ENCODE measurements around the gene NDFIP2. TPM values are rescaled to one million over a fixed set of nuclear protein-coding genes. Genes with fewer than 3 reads are reported as not detected.
A peak's percentile ranks its signal among the peaks of the same experiment; 100 is the strongest.

Gene NDFIP2
- total RNA-seq, 1 donor from 2014 or later = 30.4 TPM

DNA sequence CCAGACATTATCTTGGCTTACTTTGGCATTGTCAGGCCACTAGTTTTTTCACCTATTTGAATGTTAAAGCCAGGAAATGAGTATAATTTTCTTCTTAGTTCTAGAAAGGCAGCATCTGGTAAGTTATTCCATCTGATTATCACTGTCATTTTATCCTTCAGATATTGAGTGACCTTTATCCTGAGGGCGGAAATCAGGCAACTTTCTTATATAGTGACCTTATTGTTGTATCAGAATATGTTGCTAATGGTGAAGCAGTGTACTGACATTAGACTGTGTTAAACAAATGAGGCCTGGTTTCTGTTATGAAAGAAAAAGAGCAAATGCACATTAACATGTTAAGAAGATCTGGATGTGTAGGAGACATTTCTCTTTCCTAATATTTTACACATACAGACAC, 5.4 kb upstream of the NDFIP2 start:
- H3K4me1 Mint-ChIP-seq (ENCODE audit: unreplicated experiment) = no peaks in the 10 kb centered on the region
- no peak overlapping the region for H3K27ac Mint-ChIP-seq (ENCODE audit: unreplicated experiment)
- no peaks in the 10 kb centered on the region for H3K9me3 Mint-ChIP-seq (ENCODE audit: unreplicated experiment)
- H3K4me3 Mint-ChIP-seq (ENCODE audit: unreplicated experiment) = no peak overlapping the region
- no peak for DNase-seq (ENCODE audit: low spot score)
- H3K36me3 Mint-ChIP-seq (ENCODE audit: low read depth, unreplicated experiment) = no peaks in the 10 kb centered on the region
- TF ChIP-seq, protein P1, sequence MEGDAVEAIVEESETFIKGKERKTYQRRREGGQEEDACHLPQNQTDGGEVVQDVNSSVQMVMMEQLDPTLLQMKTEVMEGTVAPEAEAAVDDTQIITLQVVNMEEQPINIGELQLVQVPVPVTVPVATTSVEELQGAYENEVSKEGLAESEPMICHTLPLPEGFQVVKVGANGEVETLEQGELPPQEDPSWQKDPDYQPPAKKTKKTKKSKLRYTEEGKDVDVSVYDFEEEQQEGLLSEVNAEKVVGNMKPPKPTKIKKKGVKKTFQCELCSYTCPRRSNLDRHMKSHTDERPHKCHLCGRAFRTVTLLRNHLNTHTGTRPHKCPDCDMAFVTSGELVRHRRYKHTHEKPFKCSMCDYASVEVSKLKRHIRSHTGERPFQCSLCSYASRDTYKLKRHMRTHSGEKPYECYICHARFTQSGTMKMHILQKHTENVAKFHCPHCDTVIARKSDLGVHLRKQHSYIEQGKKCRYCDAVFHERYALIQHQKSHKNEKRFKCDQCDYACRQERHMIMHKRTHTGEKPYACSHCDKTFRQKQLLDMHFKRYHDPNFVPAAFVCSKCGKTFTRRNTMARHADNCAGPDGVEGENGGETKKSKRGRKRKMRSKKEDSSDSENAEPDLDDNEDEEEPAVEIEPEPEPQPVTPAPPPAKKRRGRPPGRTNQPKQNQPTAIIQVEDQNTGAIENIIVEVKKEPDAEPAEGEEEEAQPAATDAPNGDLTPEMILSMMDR (IDR thresholded peaks at IDR 0.05; ENCODE audit: unreplicated experiment) = no peak
- H3K27me3 Mint-ChIP-seq (ENCODE audit: unreplicated experiment) = peaks cover 3% of the 10 kb centered on the region

DNA sequence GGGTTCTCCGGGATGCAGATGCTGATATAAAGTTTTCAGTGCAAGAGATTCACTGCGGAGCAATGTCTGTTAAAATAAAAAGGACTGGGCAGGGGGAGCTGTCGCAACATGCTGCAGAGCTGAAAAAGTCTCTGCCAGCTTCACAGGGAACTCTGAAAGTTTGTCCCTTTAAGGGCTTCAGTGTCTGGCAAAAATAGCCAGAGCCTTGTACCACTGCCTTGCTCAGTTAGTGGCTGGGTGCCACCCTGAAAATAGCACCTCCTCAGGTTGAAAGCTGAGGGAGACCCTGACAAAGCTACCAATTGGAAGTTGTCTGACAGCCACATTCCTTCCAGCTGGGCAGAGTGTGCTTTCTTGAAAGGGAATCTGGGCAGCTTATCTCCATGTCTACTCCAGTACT, 3.0 kb upstream of the NDFIP2 start:
- peaks cover 4% of the 10 kb centered on the region for H3K36me3 Mint-ChIP-seq (ENCODE audit: low read depth, unreplicated experiment)
- H3K9me3 Mint-ChIP-seq (ENCODE audit: unreplicated experiment) = no peaks in the 10 kb centered on the region
- DNase-seq (ENCODE audit: low spot score) = no peak
- peaks cover 9% of the 10 kb centered on the region for H3K4me1 Mint-ChIP-seq (ENCODE audit: unreplicated experiment)
- H3K27me3 Mint-ChIP-seq (ENCODE audit: unreplicated experiment) = peaks cover 10% of the 10 kb centered on the region
- H3K27ac Mint-ChIP-seq (ENCODE audit: unreplicated experiment) = no peak overlapping the region
- H3K4me3 Mint-ChIP-seq (ENCODE audit: unreplicated experiment) = no peak overlapping the region
- TF ChIP-seq, protein P1 (IDR thresholded peaks at IDR 0.05; ENCODE audit: unreplicated experiment) = no peak

DNA sequence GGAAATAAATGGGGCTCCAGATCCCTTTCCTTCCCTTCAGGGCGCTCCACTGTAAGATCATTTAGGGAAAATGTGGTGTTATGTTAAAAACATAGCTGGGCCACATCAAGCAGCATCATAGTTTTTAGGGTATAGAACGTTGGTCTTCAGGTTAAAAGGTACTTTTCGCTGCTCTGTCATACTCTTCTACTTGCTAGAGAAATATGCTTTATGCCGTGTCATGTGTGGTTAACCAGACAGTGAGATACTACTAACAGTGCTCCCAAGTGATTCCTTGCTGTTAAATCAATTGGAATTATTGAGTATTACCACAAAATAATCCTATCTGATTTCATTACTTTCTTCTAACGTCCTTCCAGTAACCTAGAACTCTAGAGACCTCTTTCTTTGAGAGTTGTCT, 1.1 kb upstream of the NDFIP2 start:
- H3K4me3 Mint-ChIP-seq (ENCODE audit: unreplicated experiment) = no peak overlapping the region

DNA sequence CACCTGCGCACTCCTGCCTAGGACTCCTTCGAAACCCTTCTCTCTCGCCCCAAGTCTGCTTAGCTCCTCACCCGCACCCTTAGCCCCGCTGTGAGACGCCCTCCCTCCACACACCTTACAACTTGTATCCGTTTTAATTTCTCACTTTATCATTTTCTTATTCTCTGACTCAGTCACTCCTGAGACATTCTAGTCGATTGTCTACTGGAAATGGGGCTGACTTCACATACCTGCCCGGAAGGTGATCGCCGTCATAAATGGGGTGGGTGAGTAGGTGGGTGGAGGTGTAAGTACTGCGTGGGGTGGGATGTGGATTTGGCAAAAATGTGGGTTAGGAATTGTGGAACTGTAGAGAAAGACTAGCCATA, 714 bp downstream of the NDFIP2 start:
- peaks cover 18% of the 10 kb centered on the region for H3K4me1 Mint-ChIP-seq (ENCODE audit: unreplicated experiment)
- H3K4me3 Mint-ChIP-seq (ENCODE audit: unreplicated experiment) = peak overlapping the region; percentile 99
- TF ChIP-seq, protein P1 (IDR thresholded peaks at IDR 0.05; ENCODE audit: unreplicated experiment) = no peak
- DNase-seq (ENCODE audit: low spot score) = no peak
- H3K9me3 Mint-ChIP-seq (ENCODE audit: unreplicated experiment) = no peaks in the 10 kb centered on the region
- H3K27ac Mint-ChIP-seq (ENCODE audit: unreplicated experiment) = peak overlapping the region; percentile 98
- peaks cover 4% of the 10 kb centered on the region for H3K36me3 Mint-ChIP-seq (ENCODE audit: low read depth, unreplicated experiment)
- H3K27me3 Mint-ChIP-seq (ENCODE audit: unreplicated experiment) = peaks cover 9% of the 10 kb centered on the region

More for the DNA sequence above, 1.1 kb upstream of the NDFIP2 start:
- Mint-ChIP-seq H3K36me3 (ENCODE audit: low read depth, unreplicated experiment) (peaks cover 4% of the 10 kb centered on the region), H3K27me3 (ENCODE audit: unreplicated experiment) (peaks cover 9% of the 10 kb centered on the region), H3K27ac (ENCODE audit: unreplicated experiment) (no peak overlapping the region), H3K4me1 (ENCODE audit: unreplicated experiment) (peaks cover 13% of the 10 kb centered on the region), H3K9me3 (ENCODE audit: unreplicated experiment) (no peaks in the 10 kb centered on the region)
- TF ChIP-seq, protein P1 (IDR thresholded peaks at IDR 0.05; ENCODE audit: unreplicated experiment) = no peak
- DNase-seq (ENCODE audit: low spot score) = no peak

DNA sequence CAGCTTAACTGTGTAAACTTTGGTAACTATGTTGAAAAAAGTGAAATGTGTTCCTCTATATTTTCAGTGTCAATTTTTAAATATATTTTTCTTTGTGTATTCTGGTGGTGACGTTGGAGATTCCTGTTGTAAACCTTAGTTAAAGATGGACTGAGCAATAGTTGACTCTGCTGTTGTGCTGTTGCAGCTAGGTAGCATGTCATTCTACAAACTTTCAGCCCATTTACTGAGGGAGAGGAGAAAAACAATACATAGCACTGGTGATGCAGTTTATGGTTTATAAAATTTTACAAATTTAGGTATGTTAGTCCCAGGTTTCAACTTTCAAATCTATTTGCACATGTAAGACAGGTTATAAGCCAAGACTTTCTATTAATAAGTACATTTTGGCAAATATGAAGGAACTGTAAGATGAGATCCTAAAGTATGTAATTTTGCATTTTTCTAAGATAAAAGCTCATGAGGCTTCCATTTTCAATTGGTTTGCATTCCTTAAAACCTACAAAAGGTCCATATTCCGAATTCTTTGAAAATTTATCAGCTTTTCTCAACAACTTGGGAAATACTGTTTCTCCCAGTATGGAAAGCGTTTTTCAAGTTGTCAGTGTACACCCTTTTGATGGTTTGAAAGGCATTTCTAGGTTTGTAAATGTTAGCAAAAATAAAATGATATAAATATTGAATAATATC, 1.5 kb downstream of the NDFIP2 start:
- Mint-ChIP-seq H3K4me3 (ENCODE audit: unreplicated experiment) (peak overlapping the region; percentile 99), H3K4me1 (ENCODE audit: unreplicated experiment) (peaks cover 18% of the 10 kb centered on the region), H3K27me3 (ENCODE audit: unreplicated experiment) (peaks cover 9% of the 10 kb centered on the region), H3K36me3 (ENCODE audit: low read depth, unreplicated experiment) (peaks cover 4% of the 10 kb centered on the region), H3K27ac (ENCODE audit: unreplicated experiment) (peak overlapping the region; percentile 98), H3K9me3 (ENCODE audit: unreplicated experiment) (no peaks in the 10 kb centered on the region)
- DNase-seq (ENCODE audit: low spot score) = no peak
- TF ChIP-seq, protein P1 (IDR thresholded peaks at IDR 0.05; ENCODE audit: unreplicated experiment) = no peak
